BE2C (cell line): ENCODE data around the gene EVL.

Experiments used
- DNase-seq: peaks from one replicate; pipeline ENCODE4 v3.0.0-alpha.2; 2020
- H3K27me3 ChIP-seq: fragments of 250-450 bp; sonication (Bioruptor Pico); 2 replicates; pipeline ENCODE4 v1.5.1; 2020; ENCODE audit warnings: mild to moderate bottlenecking
- H3K36me3 ChIP-seq: fragments of 250-450 bp; sonication (Bioruptor Pico); 2 replicates; pipeline ENCODE4 v1.5.1; 2020; ENCODE audit warnings: mild to moderate bottlenecking
- H3K4me1 ChIP-seq: fragments of 250-450 bp; sonication (Bioruptor Pico); 2 replicates; pipeline ENCODE4 v1.5.1; 2020
- H3K4me3 ChIP-seq: 2 replicates; pipeline ENCODE4 v1.5.1; 2011; ENCODE audit warnings: low read depth, low read length
- H3K9me3 ChIP-seq: fragments of 250-450 bp; sonication (Bioruptor Pico); 2 replicates; pipeline ENCODE4 v1.5.1; 2020
- CTCF ChIP-seq: IDR thresholded peaks from 2 replicates; pipeline ENCODE4 v1.5.1; 2012; ENCODE audit warnings: mild to moderate bottlenecking, low read depth, low read length

EVL gene

GRCh38 chr14:100072783-100073346 lies 7.6 kb downstream of the EVL start:
- Histone ChIP-seq H3K9me3 (no peaks in the 10 kb centered on the region), H3K27me3 (no peaks in the 10 kb centered on the region), H3K4me3 (no peak overlapping the region), H3K36me3 (no peaks in the 10 kb centered on the region; the same call in 1 of the 2 replicates), H3K4me1 (peaks cover 14% of the 10 kb centered on the region)
- DNase-seq = no peak
- no peak for TF ChIP-seq CTCF

- DNase-seq = no peak
- no peak overlapping the region for H3K4me3 ChIP-seq
- peaks cover 14% of the 10 kb centered on the region for H3K4me1 ChIP-seq
- TF ChIP-seq CTCF = no peak
- no peaks in the 10 kb centered on the region for H3K27me3 ChIP-seq
- no peaks in the 10 kb centered on the region; the same call in 1 of the 2 replicates for H3K36me3 ChIP-seq
- H3K9me3 ChIP-seq = no peaks in the 10 kb centered on the region
Observed at GRCh38 chr14:100073576-100074430, 8.6 kb downstream of the EVL start.

- Histone ChIP-seq H3K9me3 (no peaks in the 10 kb centered on the region), H3K4me1 (peaks cover 14% of the 10 kb centered on the region), H3K27me3 (no peaks in the 10 kb centered on the region), H3K4me3 (no peak overlapping the region), H3K36me3 (no peaks in the 10 kb centered on the region; the same call in 1 of the 2 replicates)
- TF ChIP-seq CTCF = no peak
- no peak for DNase-seq
Observed at GRCh38 chr14:100074431-100075100, 9.3 kb downstream of the EVL start.

- DNase-seq = no peak
- Histone ChIP-seq H3K36me3 (no peaks in the 10 kb centered on the region; the same call in 1 of the 2 replicates), H3K9me3 (no peaks in the 10 kb centered on the region), H3K4me3 (no peak overlapping the region), H3K27me3 (no peaks in the 10 kb centered on the region), H3K4me1 (peaks cover 14% of the 10 kb centered on the region)
- no peak for TF ChIP-seq CTCF
Observed at GRCh38 chr14:100075681-100076080, 10.5 kb downstream of the EVL start.

- Histone ChIP-seq H3K27me3 (no peaks in the 10 kb centered on the region), H3K9me3 (no peaks in the 10 kb centered on the region), H3K36me3 (no peaks in the 10 kb centered on the region; the same call in 1 of the 2 replicates), H3K4me1 (peaks cover 14% of the 10 kb centered on the region), H3K4me3 (no peak overlapping the region)
- peak; percentile 32 for DNase-seq
- TF ChIP-seq CTCF = peak; percentile 45
Observed at GRCh38 chr14:100076133-100076532, 10.9 kb downstream of the EVL start.

- peaks cover 14% of the 10 kb centered on the region for H3K4me1 ChIP-seq
Observed at GRCh38 chr14:100076606-100077005, 11.4 kb downstream of the EVL start.

More at GRCh38 chr14:100076606-100077005, 11.4 kb downstream of the EVL start:
- H3K27me3 ChIP-seq = no peaks in the 10 kb centered on the region
- no peak for DNase-seq
- TF ChIP-seq CTCF = no peak
- no peaks in the 10 kb centered on the region for H3K9me3 ChIP-seq
- H3K4me3 ChIP-seq = no peak overlapping the region
- H3K36me3 ChIP-seq = no peaks in the 10 kb centered on the region; the same call in 1 of the 2 replicates
